H1 (cell line): Measurements from ENCODE around the gene GMEB2.

Experiments
- CTCF ChIP-seq, 3 experiments: IDR thresholded peaks; 1 replicate in 2 of 3; 2 replicates in 1 of 3; pipeline versions ENCODE4 v1.5.1 to v1.6.1; 2011; ENCODE audit warnings: low read length in 3 of 3, mild to moderate bottlenecking in 3 of 3, inconsistent platforms in 2 of 3, low read depth in 1 of 3, moderate library complexity in 1 of 3; ENCODE audit not compliant: insufficient read depth in 1 of 3; ENCODE audit errors: control extremely low read depth in 1 of 3
- KDM1A ChIP-seq: fragments of 200-600, 300-600 bp; sonication (generic); IDR thresholded peaks from 2 replicates; pipeline ENCODE4 v1.7.1; 2016; ENCODE audit warnings: mild to moderate bottlenecking, low read length, borderline replicate concordance
- MAFK ChIP-seq: IDR thresholded peaks from 2 replicates; pipeline ENCODE4 v1.6.1; 2012; ENCODE audit warnings: low read depth, mild to moderate bottlenecking, improper control_type of control experiment, low read length
- TAF1 ChIP-seq: IDR thresholded peaks from 2 replicates; pipeline ENCODE4 v1.6.1; 2011; ENCODE audit warnings: mild to moderate bottlenecking, low read depth, low read length
- TCF12 ChIP-seq: IDR thresholded peaks from 2 replicates; pipeline ENCODE4 v1.6.1; 2011; ENCODE audit warnings: low read depth, mild to moderate bottlenecking, low read length
- USF2 ChIP-seq: IDR thresholded peaks from 2 replicates; pipeline ENCODE4 v1.6.1; 2011; ENCODE audit warnings: low read length, improper control_type of control experiment

- TF ChIP-seq CTCF (IDR thresholded peaks at IDR 0.05; ENCODE audit: control extremely low read depth in 1 of 3, insufficient read depth in 1 of 3, low read depth in 1 of 3, low read length in 3 of 3) (no peak), TAF1 (no peak), TCF12 (no peak), MAFK (no peak), USF2 (no peak), KDM1A (no peak)
These were observed 32.8 kb downstream of the GMEB2 start for GRCh38 chr20:63594043-63594561.
